Endodermal cell (in vitro differentiated cells): Measurements from ENCODE around the gene MMS22L. TPM values are rescaled to one million over a fixed set of nuclear protein-coding genes. Genes with fewer than 3 reads are reported as not detected.

ENCODE experiments used
- DNase-seq: peaks from one replicate; pipeline ENCODE4 v3.0.0-alpha.2; 2017
- H3K27ac ChIP-seq: 2 replicates; pipeline ENCODE4 v1.5.1; 2013; ENCODE audit warnings: mild to moderate bottlenecking, low read depth, low read length, moderate library complexity
- H3K27me3 ChIP-seq: 2 replicates; pipeline ENCODE4 v1.6.1; 2013; ENCODE audit warnings: mild to moderate bottlenecking, low read length, moderate library complexity; ENCODE audit not compliant: insufficient read depth, control insufficient read depth, poor library complexity, severe bottlenecking
- H3K36me3 ChIP-seq: 2 replicates; pipeline ENCODE4 v1.7.0; 2013; ENCODE audit warnings: mild to moderate bottlenecking, low read length, moderate library complexity; ENCODE audit not compliant: control insufficient read depth, insufficient read depth
- H3K4me1 ChIP-seq: one replicate; pipeline ENCODE4 v1.7.0; 2013; ENCODE audit warnings: low read length; ENCODE audit not compliant: control insufficient read depth, insufficient read depth
- H3K4me3 ChIP-seq: 2 replicates; pipeline ENCODE4 v1.5.1; 2013; ENCODE audit warnings: mild to moderate bottlenecking, low read length, moderate library complexity
- H3K9ac ChIP-seq: 2 replicates; pipeline ENCODE4 v1.6.1; 2013; ENCODE audit warnings: mild to moderate bottlenecking, low read length, moderate library complexity; ENCODE audit not compliant: poor library complexity, severe bottlenecking; ENCODE audit errors: extremely low read depth
- H3K9me3 ChIP-seq: 2 replicates; pipeline ENCODE4 v1.6.1; 2013; ENCODE audit warnings: mild to moderate bottlenecking, low read length, moderate library complexity; ENCODE audit not compliant: control insufficient read depth
- H3K27ac Mint-ChIP-seq: 2 replicates; pipeline ENCODE4 v1.8.0; 2020; ENCODE audit warnings: mixed read lengths
- H3K27me3 Mint-ChIP-seq: 2 replicates; pipeline ENCODE4 v1.8.0; 2021; ENCODE audit warnings: mild to moderate bottlenecking, mixed read lengths; ENCODE audit not compliant: insufficient read depth
- H3K36me3 Mint-ChIP-seq: 2 replicates; pipeline ENCODE4 v1.8.0; 2020; ENCODE audit warnings: low read depth, mixed read lengths
- H3K4me1 Mint-ChIP-seq: 2 replicates; pipeline ENCODE4 v1.8.0; 2020; ENCODE audit warnings: mixed read lengths
- H3K4me3 Mint-ChIP-seq: 2 replicates; pipeline ENCODE4 v1.8.0; 2020; ENCODE audit warnings: mild to moderate bottlenecking, moderate library complexity, mixed read lengths
- H3K9me3 Mint-ChIP-seq: 2 replicates; pipeline ENCODE4 v1.8.0; 2020; ENCODE audit warnings: mild to moderate bottlenecking, mixed read lengths
- CTCF ChIP-seq: fragments of 200-600 bp; sonication (generic); conservative IDR thresholded peaks from 2 replicates; pipeline ENCODE4 v1.5.0; 2021; ENCODE audit warnings: antibody characterized with exemption, mild to moderate bottlenecking
- WGBS, 2 experiments: methylation state at CpG; one replicate each; pipeline versions ENCODE4 v1.1.5 to v1.1.7; 2013; ENCODE audit warnings: missing lambda C conversion rate in 2 of 2, mixed read lengths in 1 of 2; ENCODE audit not compliant: insufficient coverage in 1 of 2, insufficient read length in 1 of 2; 5-methylcytosine and 5-hydroxymethylcytosine counted together
- total RNA-seq, 2 donors: library from RNA; stranded (reverse); fragmentation: NEBNext Ultra II Directional in 1 of 2; extraction: Animal tissue kit (Norgen Biotek cat#: 25700) in 1 of 2; gene quantifications; 2 replicates in 1 of 2; 3 replicates in 1 of 2; pipeline ENCODE4 v1.2.1, GENCODE V29; 2021

Gene MMS22L
- total RNA-seq, 2 donors from 2014 or later: 32.6 to 36.6 TPM

- Mint-ChIP-seq H3K4me1 (peaks cover 4% of the 10 kb centered on the region), H3K27me3 (no peaks in the 10 kb centered on the region), H3K9me3 (no peaks in the 10 kb centered on the region), H3K4me3 (no peak overlapping the region), H3K36me3 (no peaks in the 10 kb centered on the region), H3K27ac (no peak overlapping the region)
- Histone ChIP-seq H3K27me3 (no peaks in the 10 kb centered on the region), H3K9ac (no peak overlapping the region), H3K9me3 (no peaks in the 10 kb centered on the region), H3K27ac (no peak overlapping the region), H3K4me3 (no peak overlapping the region), H3K4me1 (no peaks in the 10 kb centered on the region), H3K36me3 (no peaks in the 10 kb centered on the region)
- 85% methylated on average over 2 of the region's 2 CpGs; no CpG with 5 or more reads in 1 of the 2 experiments for WGBS, 2 experiments
- TF ChIP-seq CTCF: no peak
- DNase-seq: no peak
Measured at GRCh38 chr6:97129106-97129505, 153.9 kb downstream of the MMS22L start.

- Histone ChIP-seq H3K36me3 (no peaks in the 10 kb centered on the region), H3K9ac (no peak overlapping the region), H3K9me3 (no peaks in the 10 kb centered on the region), H3K4me3 (no peak overlapping the region), H3K27me3 (no peaks in the 10 kb centered on the region), H3K4me1 (no peaks in the 10 kb centered on the region), H3K27ac (no peak overlapping the region)
- 80 to 83% methylated on average over 2 to 4 of the region's 4 CpGs for WGBS, 2 experiments
- H3K9me3 Mint-ChIP-seq: no peaks in the 10 kb centered on the region
- no peak for TF ChIP-seq CTCF
- no peak for DNase-seq
- H3K4me3 Mint-ChIP-seq: no peak overlapping the region
- no peak overlapping the region for H3K27ac Mint-ChIP-seq
- H3K4me1 Mint-ChIP-seq: peaks cover 4% of the 10 kb centered on the region
- H3K27me3 Mint-ChIP-seq: no peaks in the 10 kb centered on the region
- no peaks in the 10 kb centered on the region for H3K36me3 Mint-ChIP-seq
Measured at GRCh38 chr6:97128507-97128906, 154.5 kb downstream of the MMS22L start.

- Histone ChIP-seq H3K9ac (no peak overlapping the region), H3K27me3 (no peaks in the 10 kb centered on the region), H3K4me3 (no peak overlapping the region), H3K36me3 (no peaks in the 10 kb centered on the region), H3K9me3 (no peaks in the 10 kb centered on the region), H3K27ac (no peak overlapping the region), H3K4me1 (no peaks in the 10 kb centered on the region)
- TF ChIP-seq CTCF: no peak
- no peak for DNase-seq
- Mint-ChIP-seq H3K4me1 (peaks cover 4% of the 10 kb centered on the region), H3K36me3 (no peaks in the 10 kb centered on the region), H3K9me3 (no peaks in the 10 kb centered on the region), H3K27ac (no peak overlapping the region), H3K27me3 (no peaks in the 10 kb centered on the region), H3K4me3 (no peak overlapping the region)
- 87 to 100% methylated on average over 1 to 3 of the region's 3 CpGs for WGBS, 2 experiments
Measured at GRCh38 chr6:97123652-97124051, 159.4 kb downstream of the MMS22L start.
